GM12878 (cell line): ENCODE data around the gene NOM1. TPM values are rescaled to one million over a fixed set of nuclear protein-coding genes. Genes with fewer than 3 reads are reported as not detected.

Experiments
- ATAC-seq: fragments of 200-7000 bp; cut with Tn5 transposase; 3 replicates; pipeline ENCODE4 v1.9.1; 2020; ENCODE audit warnings: mild to moderate bottlenecking, moderate library complexity
- BruUV-seq: library from RNA; stranded (reverse); fragments of 400-500 nt; replicated peaks from 2 replicates; lab custom pipeline; 2021; lab: Mats Ljungman, UMichigan
- CTCF ChIA-PET: fragments of 300-600 bp; sonication (Branson Sonifier 250); formaldehyde crosslinking; extraction: SDS; loops from one replicate; lab custom pipeline; 2021; ENCODE audit warnings: inconsistent platforms; lab: Yijun Ruan, JAX
- POLR2A ChIA-PET: fragments of 350-600 bp; formaldehyde crosslinking; extraction: SDS; loops from one replicate; lab custom pipeline; 2021; ENCODE audit warnings: inconsistent platforms; lab: Charles Lee
- RAD21 ChIA-PET: fragments of 300-600 bp; sonication (Branson Sonifier 250); formaldehyde crosslinking; loops from one replicate; lab custom pipeline; 2023; ENCODE audit warnings: antibody characterized with exemption; ENCODE audit not compliant: unreplicated experiment; lab: Charles Lee
- SMC1A ChIA-PET: fragments of 300-600 bp; sonication (Branson Sonifier 250); formaldehyde crosslinking; loops from one replicate; lab custom pipeline; 2023; ENCODE audit not compliant: unreplicated experiment, uncharacterized antibody; lab: Charles Lee
- DNase-seq: peaks from one replicate; pipeline ENCODE4 v3.0.0-alpha.2; 2011; ENCODE audit warnings: low read depth, low spot score
- FAIRE-seq: peaks from 3 replicates; lab custom pipeline; 2011; peaks lifted over from hg19 to GRCh38; lab: Jason Lieb, UNC
- H2AFZ ChIP-seq: 2 replicates; pipeline ENCODE4 v1.6.0; 2011; ENCODE audit warnings: low read depth, low read length, control low read depth; ENCODE audit not compliant: control insufficient read depth
- H3K27ac ChIP-seq: 2 replicates; pipeline ENCODE4 v1.5.1; 2011; ENCODE audit warnings: control low read depth; ENCODE audit not compliant: control insufficient read depth, insufficient read depth
- H3K27me3 ChIP-seq, 2 experiments: replicated peaks in 1 of 2; 2 replicates each; pipeline versions ENCODE4 v1.6.0 to v1.6.1; 2011; ENCODE audit warnings: low read length in 1 of 2; ENCODE audit not compliant: control insufficient read depth in 2 of 2, insufficient read depth in 2 of 2
- H3K36me3 ChIP-seq, 2 experiments: 2 replicates each; pipeline ENCODE4 v1.5.1; 2011; ENCODE audit warnings: low read length in 1 of 2; ENCODE audit not compliant: control insufficient read depth in 2 of 2, insufficient read depth in 2 of 2
- H3K4me1 ChIP-seq: 2 replicates; pipeline ENCODE4 v1.6.1; 2011; ENCODE audit warnings: mild to moderate bottlenecking, low read length, moderate library complexity, mixed read lengths; ENCODE audit not compliant: control insufficient read depth, insufficient read depth
- H3K4me2 ChIP-seq: 2 replicates; pipeline ENCODE4 v1.6.0; 2011; ENCODE audit warnings: control low read depth; ENCODE audit not compliant: control insufficient read depth, insufficient read depth
- H3K4me3 ChIP-seq: fragments of 200-600 bp; sonication (generic); 2 replicates; pipeline ENCODE4 v1.5.1; 2016
- H3K79me2 ChIP-seq: 2 replicates; pipeline ENCODE4 v1.6.0; 2011; ENCODE audit warnings: low read length; ENCODE audit not compliant: control insufficient read depth, insufficient read depth
- H3K9ac ChIP-seq: 2 replicates; pipeline ENCODE4 v1.8.0; 2011; ENCODE audit warnings: low read length, control low read depth, mixed read lengths; ENCODE audit not compliant: control insufficient read depth, insufficient read depth
- H3K9me3 ChIP-seq: replicated peaks from 3 replicates; pipeline ENCODE4 v1.5.1; 2011; ENCODE audit warnings: mild to moderate bottlenecking, low read length; ENCODE audit not compliant: control insufficient read depth, insufficient read depth
- H4K20me1 ChIP-seq: 2 replicates; pipeline ENCODE4 v1.6.0; 2011; ENCODE audit not compliant: control insufficient read depth, insufficient read depth
- IRF5 ChIP-seq: fragments of 450-650 bp; IDR thresholded peaks from 2 replicates; pipeline ENCODE4 v1.6.1; 2017; ENCODE audit warnings: borderline replicate concordance
- MEF2B ChIP-seq: fragments of 450-650 bp; IDR thresholded peaks from 2 replicates; pipeline ENCODE4 v1.6.1; 2018; ENCODE audit warnings: mild to moderate bottlenecking, moderate library complexity; ENCODE audit not compliant: partially characterized antibody, poor library complexity, severe bottlenecking
- PAX8 ChIP-seq: fragments of 450-650 bp; IDR thresholded peaks from 2 replicates; pipeline ENCODE4 v1.6.1; 2017; ENCODE audit warnings: mild to moderate bottlenecking, moderate library complexity
- TCF12 ChIP-seq: IDR thresholded peaks from 2 replicates; pipeline ENCODE4 v1.6.1; 2011; ENCODE audit warnings: low read depth, mild to moderate bottlenecking, low read length
- WGBS: methylation state at CpG from one replicate; pipeline ENCODE4 v1.1.6; 2016; ENCODE audit warnings: low lambda C conversion rate; ENCODE audit not compliant: insufficient replicate concordance, insufficient coverage; ENCODE audit errors: missing lambda C conversion rate; 5-methylcytosine and 5-hydroxymethylcytosine counted together
- in situ Hi-C: fragments of 300-500 bp; cut with MboI; formaldehyde crosslinking; loops from 9 replicates; pipeline ENCODE4 v1.14.3; 2018; ENCODE audit warnings: mixed read lengths
- intact Hi-C: fragments of 100-400 bp; cut with micrococcal nuclease; formaldehyde crosslinking; loops from one replicate; pipeline ENCODE4 v1.14.2; 2022; ENCODE audit not compliant: unreplicated experiment
- polyA plus RNA-seq, 11 experiments: library from polyadenylated mRNA; depleted of rRNA in 4 of 11; unstranded in 6 of 11; stranded (reverse) in 5 of 11; fragments of >200 nt; fragmentation: Nextera tagmentation in 4 of 11; fragmentation: Illumina TruSeq in 1 of 11; extraction: Ambion mirVana in 4 of 11; extraction: Trizol in 1 of 11; gene quantifications; 1 replicate in 1 of 11; 2 replicates in 10 of 11; pipeline versions ENCODE4 v1.2.1 to v1.2.3, GENCODE V29; 2011 to 2016; ENCODE audit warnings: inconsistent platforms in 2 of 11, missing spikeins in 2 of 11, low read depth in 1 of 11
- total RNA-seq, 4 experiments: library from RNA; depleted of rRNA in 3 of 4; stranded (reverse); fragments of >200 nt in 3 of 4; fragmentation: Illumina TruSeq in 1 of 4; extraction: Trizol in 1 of 4; gene quantifications; 2 replicates each; pipeline versions ENCODE4 v1.2.1 to v1.2.3, GENCODE V29; 2013 to 2021

Gene NOM1
- total and polyA plus RNA-seq, 10 of the 15 experiments (the other 5 are each of a cell fraction or from before 2014, with no cell fraction given): 2.9 to 21.3 (median 17.8) TPM

- no TSS peak for BruUV-seq
- no peak for FAIRE-seq
- Histone ChIP-seq H3K4me3 (peak overlapping the region; percentile 63), H3K9me3 (no peaks in the 10 kb centered on the region; the same call in 2 of the 3 replicates), H4K20me1 (no peaks in the 10 kb centered on the region), H3K27me3 (peaks cover 0 to 23% of the 10 kb centered on the region in 2 experiments; a peak in 3 of 4 replicates), H3K9ac (peak overlapping the region; percentile 15; the same call in 1 of the 2 replicates), H3K36me3 (no peaks in the 10 kb centered on the region)
- SMC1A ChIA-PET: interaction anchor here (0.6 kb wide), 1 partner anchor 157 kb away, joined by 3 read pairs; no protein-coding TSS in a partner anchor
- RAD21 ChIA-PET: no interaction called here
- CTCF ChIA-PET: no interaction called here
- in situ Hi-C loops: no loop called here
- no peak for TF ChIP-seq IRF5
- peak; percentile 54; the same call in 1 of the 2 replicates for TF ChIP-seq TCF12
- no peak for TF ChIP-seq MEF2B
- no peak for TF ChIP-seq PAX8
- TF ChIP-seq, all 136 proteins: peak for 1
- no peak overlapping the region for H2AFZ ChIP-seq
- WGBS: 0% methylated on average over 25 of the region's 75 CpGs
- H3K79me2 ChIP-seq: no peaks in the 10 kb centered on the region
- peak overlapping the region; percentile 75; the same call in 1 of the 2 replicates for H3K4me2 ChIP-seq
- DNase-seq (no peak), ATAC-seq (peak; percentile 50)
- no peaks in the 10 kb centered on the region for H3K4me1 ChIP-seq
- intact Hi-C loops: no loop called here
- no peak overlapping the region for H3K27ac ChIP-seq
- POLR2A ChIA-PET: no interaction called here
Observed at GRCh38 chr7:156999958-157000726, 50.6 kb downstream of the NOM1 start.
